GM18909 (cell line): ENCODE data around the gene PAPPA2.

Experiments
- ATAC-seq: cut with Tn5 transposase; IDR thresholded peaks from one replicate; pipeline ENCODE4 v1.9.1; 2021; ENCODE audit warnings: mild to moderate bottlenecking; ENCODE audit not compliant: unreplicated experiment, poor library complexity

Gene PAPPA2

GRCh38 chr1:176839216-176839615 is 376.2 kb downstream of the PAPPA2 start:
- no peak for ATAC-seq

- ATAC-seq = no peak
Measured at GRCh38 chr1:176841238-176841637, 378.3 kb downstream of the PAPPA2 start.

GRCh38 chr1:176843352-176844297 is 380.6 kb downstream of the PAPPA2 start:
- no peak for ATAC-seq

- no peak for ATAC-seq
Measured at GRCh38 chr1:176847052-176847451, 384.1 kb downstream of the PAPPA2 start.

GRCh38 chr1:176849281-176849680 is 386.3 kb downstream of the PAPPA2 start:
- ATAC-seq = no peak

- no peak for ATAC-seq
Measured at GRCh38 chr1:176850871-176851270, 387.9 kb downstream of the PAPPA2 start.

GRCh38 chr1:176852124-176852523 is 389.1 kb downstream of the PAPPA2 start:
- no peak for ATAC-seq

- no peak for ATAC-seq
Measured at GRCh38 chr1:176853503-176853902, 390.5 kb downstream of the PAPPA2 start.

- no peak for ATAC-seq
Measured at GRCh38 chr1:176854121-176854520, 391.1 kb downstream of the PAPPA2 start.

GRCh38 chr1:176854758-176855745 is 392.1 kb downstream of the PAPPA2 start:
- ATAC-seq = no peak

GRCh38 chr1:176857632-176858031 is 394.7 kb downstream of the PAPPA2 start:
- no peak for ATAC-seq

- ATAC-seq = no peak
Measured at GRCh38 chr1:176858433-176858916, 395.5 kb downstream of the PAPPA2 start.

GRCh38 chr1:176863613-176864012 is 400.6 kb downstream of the PAPPA2 start:
- ATAC-seq = no peak

GRCh38 chr1:176864211-176864610 is 401.2 kb downstream of the PAPPA2 start:
- no peak for ATAC-seq

GRCh38 chr1:176866011-176866714 is 403.2 kb downstream of the PAPPA2 start:
- ATAC-seq = no peak

- no peak for ATAC-seq
Measured at GRCh38 chr1:176869577-176869976, 406.6 kb downstream of the PAPPA2 start.

- ATAC-seq = no peak
Measured at GRCh38 chr1:176876966-176877515, 414.1 kb downstream of the PAPPA2 start.

GRCh38 chr1:176877557-176877956 is 414.6 kb downstream of the PAPPA2 start:
- ATAC-seq = no peak

- no peak for ATAC-seq
Measured at GRCh38 chr1:176878750-176879536, 416.0 kb downstream of the PAPPA2 start.
